Non-pigmented ciliary epithelial cell (primary cell): Measurements from ENCODE around the gene PHKA2.

Source experiments
- DNase-seq: peaks from one replicate; pipeline ENCODE4 v3.0.0-alpha.2; 2010; ENCODE audit warnings: low read depth

Gene PHKA2

GRCh38 chrX:18971506-18971905, 12.4 kb downstream of the PHKA2 start:
- DNase-seq = no peak

GRCh38 chrX:18970465-18970864, 13.4 kb downstream of the PHKA2 start:
- DNase-seq = no peak

GRCh38 chrX:18966624-18967023, 17.3 kb downstream of the PHKA2 start:
- no peak for DNase-seq

GRCh38 chrX:18964901-18965300, 19.0 kb downstream of the PHKA2 start:
- DNase-seq = no peak

GRCh38 chrX:18964026-18964425, 19.9 kb downstream of the PHKA2 start:
- no peak for DNase-seq

- no peak for DNase-seq
Observed at GRCh38 chrX:18962329-18962728, 21.6 kb downstream of the PHKA2 start.

- DNase-seq = no peak
Observed at GRCh38 chrX:18961686-18962085, 22.2 kb downstream of the PHKA2 start.

- no peak for DNase-seq
Observed at GRCh38 chrX:18956303-18957032, 27.4 kb downstream of the PHKA2 start.

- DNase-seq = no peak
Observed at GRCh38 chrX:18955676-18956075, 28.2 kb downstream of the PHKA2 start.

- DNase-seq = no peak
Observed at GRCh38 chrX:18951032-18951431, 32.9 kb downstream of the PHKA2 start.

- no peak for DNase-seq
Observed at GRCh38 chrX:18949944-18950301, 34.0 kb downstream of the PHKA2 start.

GRCh38 chrX:18949291-18949943, 34.5 kb downstream of the PHKA2 start:
- DNase-seq = no peak

GRCh38 chrX:18946611-18947010, 37.3 kb downstream of the PHKA2 start:
- DNase-seq = no peak

- no peak for DNase-seq
Observed at GRCh38 chrX:18946157-18946556, 37.8 kb downstream of the PHKA2 start.

GRCh38 chrX:18945483-18945882, 38.4 kb downstream of the PHKA2 start:
- DNase-seq = no peak

GRCh38 chrX:18944482-18944881, 39.4 kb downstream of the PHKA2 start:
- DNase-seq = no peak

- DNase-seq = no peak
Observed at GRCh38 chrX:18941896-18942295, 42.0 kb downstream of the PHKA2 start.

GRCh38 chrX:18938710-18939109, 45.2 kb downstream of the PHKA2 start:
- no peak for DNase-seq

GRCh38 chrX:18937173-18937572, 46.7 kb downstream of the PHKA2 start:
- no peak for DNase-seq

- no peak for DNase-seq
Observed at GRCh38 chrX:18935893-18936292, 48.0 kb downstream of the PHKA2 start.

GRCh38 chrX:18934708-18935107, 49.2 kb downstream of the PHKA2 start:
- DNase-seq = no peak

- DNase-seq = no peak
Observed at GRCh38 chrX:18933617-18934016, 50.3 kb downstream of the PHKA2 start.

GRCh38 chrX:18931972-18932371, 51.9 kb downstream of the PHKA2 start:
- DNase-seq = no peak

- no peak for DNase-seq
Observed at GRCh38 chrX:18929775-18930174, 54.1 kb downstream of the PHKA2 start.
